ENCODE results near the gene CNKSR1. TPM values are rescaled to one million over a fixed set of nuclear protein-coding genes. Genes with fewer than 3 reads are reported as not detected.

CNKSR1 gene
- total and polyA plus RNA-seq, 2 of the 4 experiments (the other 2 are of a cell fraction), result 0.43 TPM; not detected in 1

DNA sequence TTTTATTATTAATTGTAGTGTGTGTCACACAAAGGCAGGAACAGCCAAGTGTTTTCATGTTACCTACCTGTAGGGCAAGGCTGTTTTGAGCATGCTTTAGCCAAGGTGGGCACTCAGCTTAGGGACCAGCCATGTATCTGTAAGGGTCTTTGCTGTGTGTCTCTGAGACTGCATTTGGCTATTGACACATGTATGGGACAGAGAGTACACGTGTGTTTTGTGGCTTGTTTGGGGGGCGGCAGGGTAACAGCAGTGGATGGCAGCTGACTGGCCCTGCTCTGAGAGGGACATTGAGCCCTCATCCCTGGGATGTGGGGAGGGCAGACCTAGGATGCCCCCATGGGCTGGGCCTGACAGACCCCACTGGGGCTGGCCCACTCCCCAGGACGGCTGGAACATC lies 20.0 kb downstream of the CNKSR1 start:
- Histone ChIP-seq H2BK5ac (ENCODE audit: low read depth, low read length, poor library complexity, severe bottlenecking) (no peak overlapping the region), H3K27me3 (ENCODE audit: control insufficient read depth, insufficient read depth, low read length) (peaks cover 40% of the 10 kb centered on the region), H3K4ac (ENCODE audit: low read depth, low read length) (no peak overlapping the region), H4K5ac (ENCODE audit: low read depth, low read length) (no peak overlapping the region), H2BK120ac (ENCODE audit: low read depth, low read length) (no peak overlapping the region), H3K56ac (ENCODE audit: extremely low read depth, insufficient read depth, low read length) (no peak overlapping the region), H4K8ac (ENCODE audit: low read depth in 2 of 2, low read length in 2 of 2) (no peak overlapping the region), H3K27ac (ENCODE audit: insufficient read depth, low read length) (no peak overlapping the region), H2BK20ac (ENCODE audit: low read depth, low read length) (no peak overlapping the region), H3K23ac (ENCODE audit: low read depth, low read length) (no peak overlapping the region), H2BK15ac (ENCODE audit: low read depth, low read length) (no peak overlapping the region), H4K91ac (ENCODE audit: insufficient read depth, low read depth, low read length) (no peak overlapping the region), H3K9me3 (ENCODE audit: control insufficient read depth, insufficient read depth, low read length) (no peaks in the 10 kb centered on the region), H2AFZ (replicated peaks; ENCODE audit: low read length, poor library complexity) (no peak overlapping the region), H3K4me1 (ENCODE audit: control insufficient read depth, insufficient read depth, low read length) (no peaks in the 10 kb centered on the region), H2AK5ac (ENCODE audit: low read depth, low read length) (no peak overlapping the region), H2AK9ac (replicated peaks; ENCODE audit: low read depth, low read length, poor library complexity) (no peak overlapping the region), H3K14ac (replicated peaks; ENCODE audit: low read depth, low read length) (no peak overlapping the region), H3K4me2 (ENCODE audit: low read depth, low read length) (no peak overlapping the region), H3K18ac (ENCODE audit: low read depth, low read length) (no peak overlapping the region), H4K20me1 (ENCODE audit: insufficient read depth, low read length) (no peaks in the 10 kb centered on the region), H3K9ac (ENCODE audit: low read depth, low read length) (no peak overlapping the region), H3K79me1 (ENCODE audit: low read depth in 1 of 2, low read length in 2 of 2) (no peaks in the 10 kb centered on the region), H3K4me3 (ENCODE audit: insufficient read depth, low read depth, low read length) (no peak overlapping the region), H3K9me1 (ENCODE audit: insufficient read depth, low read length) (no peaks in the 10 kb centered on the region), H3K36me3 (ENCODE audit: control insufficient read depth, insufficient read depth, low read length) (no peaks in the 10 kb centered on the region)
- ChIA-PET CTCF (no interaction called here), POLR2A (ENCODE audit: unreplicated experiment) (no interaction called here)
- intact Hi-C loops (cut with micrococcal nuclease), result no loop called here
- ATAC-seq (ENCODE audit: low read depth), result no peak
- WGBS, 2 experiments (ENCODE audit: extremely low coverage in 2 of 2, insufficient read length in 1 of 2), result no CpG with 5 or more reads among the region's 3 CpGs
- dilution Hi-C loops (cut with HindIII; ENCODE audit: low sequenced_read_pairs, unreplicated experiment), result no loop called here
- TF ChIP-seq POLR2A (IDR thresholded peaks at IDR 0.05; ENCODE audit: low read depth, low read length) (no peak), NFE2L2 (IDR thresholded peaks at IDR 0.05; ENCODE audit: low read depth, low read length) (no peak), RAD21 (IDR thresholded peaks at IDR 0.05; ENCODE audit: low read length) (no peak), MAZ (IDR thresholded peaks at IDR 0.05; ENCODE audit: borderline replicate concordance, low read depth, low read length) (no peak), FOS (IDR thresholded peaks at IDR 0.05; ENCODE audit: low read depth, low read length) (no peak), BHLHE40 (IDR thresholded peaks at IDR 0.05; ENCODE audit: low read depth, low read length) (no peak), SMC3 (IDR thresholded peaks at IDR 0.05; ENCODE audit: low read depth, low read length) (no peak), RCOR1 (IDR thresholded peaks at IDR 0.05; ENCODE audit: insufficient replicate concordance, low read length) (no peak), MAFK (IDR thresholded peaks at IDR 0.05; ENCODE audit: low read depth, low read length) (no peak), MXI1 (IDR thresholded peaks at IDR 0.05; ENCODE audit: borderline replicate concordance, low read depth, low read length) (no peak), CHD1 (IDR thresholded peaks at IDR 0.05; ENCODE audit: low read depth, low read length) (no peak), CEBPB (IDR thresholded peaks at IDR 0.05; ENCODE audit: low read depth, low read length) (no peak), RFX5 (IDR thresholded peaks at IDR 0.05; ENCODE audit: low read depth, low read length) (no peak)
- TF ChIP-seq, protein P1, sequence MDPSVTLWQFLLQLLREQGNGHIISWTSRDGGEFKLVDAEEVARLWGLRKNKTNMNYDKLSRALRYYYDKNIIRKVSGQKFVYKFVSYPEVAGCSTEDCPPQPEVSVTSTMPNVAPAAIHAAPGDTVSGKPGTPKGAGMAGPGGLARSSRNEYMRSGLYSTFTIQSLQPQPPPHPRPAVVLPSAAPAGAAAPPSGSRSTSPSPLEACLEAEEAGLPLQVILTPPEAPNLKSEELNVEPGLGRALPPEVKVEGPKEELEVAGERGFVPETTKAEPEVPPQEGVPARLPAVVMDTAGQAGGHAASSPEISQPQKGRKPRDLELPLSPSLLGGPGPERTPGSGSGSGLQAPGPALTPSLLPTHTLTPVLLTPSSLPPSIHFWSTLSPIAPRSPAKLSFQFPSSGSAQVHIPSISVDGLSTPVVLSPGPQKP (IDR thresholded peaks at IDR 0.05; ENCODE audit: borderline replicate concordance, low read depth, low read length), result no peak
- TF ChIP-seq, protein P2, sequence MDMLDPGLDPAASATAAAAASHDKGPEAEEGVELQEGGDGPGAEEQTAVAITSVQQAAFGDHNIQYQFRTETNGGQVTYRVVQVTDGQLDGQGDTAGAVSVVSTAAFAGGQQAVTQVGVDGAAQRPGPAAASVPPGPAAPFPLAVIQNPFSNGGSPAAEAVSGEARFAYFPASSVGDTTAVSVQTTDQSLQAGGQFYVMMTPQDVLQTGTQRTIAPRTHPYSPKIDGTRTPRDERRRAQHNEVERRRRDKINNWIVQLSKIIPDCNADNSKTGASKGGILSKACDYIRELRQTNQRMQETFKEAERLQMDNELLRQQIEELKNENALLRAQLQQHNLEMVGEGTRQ (IDR thresholded peaks at IDR 0.05; ENCODE audit: low read depth, low read length), result no peak
- TF ChIP-seq, protein P3, sequence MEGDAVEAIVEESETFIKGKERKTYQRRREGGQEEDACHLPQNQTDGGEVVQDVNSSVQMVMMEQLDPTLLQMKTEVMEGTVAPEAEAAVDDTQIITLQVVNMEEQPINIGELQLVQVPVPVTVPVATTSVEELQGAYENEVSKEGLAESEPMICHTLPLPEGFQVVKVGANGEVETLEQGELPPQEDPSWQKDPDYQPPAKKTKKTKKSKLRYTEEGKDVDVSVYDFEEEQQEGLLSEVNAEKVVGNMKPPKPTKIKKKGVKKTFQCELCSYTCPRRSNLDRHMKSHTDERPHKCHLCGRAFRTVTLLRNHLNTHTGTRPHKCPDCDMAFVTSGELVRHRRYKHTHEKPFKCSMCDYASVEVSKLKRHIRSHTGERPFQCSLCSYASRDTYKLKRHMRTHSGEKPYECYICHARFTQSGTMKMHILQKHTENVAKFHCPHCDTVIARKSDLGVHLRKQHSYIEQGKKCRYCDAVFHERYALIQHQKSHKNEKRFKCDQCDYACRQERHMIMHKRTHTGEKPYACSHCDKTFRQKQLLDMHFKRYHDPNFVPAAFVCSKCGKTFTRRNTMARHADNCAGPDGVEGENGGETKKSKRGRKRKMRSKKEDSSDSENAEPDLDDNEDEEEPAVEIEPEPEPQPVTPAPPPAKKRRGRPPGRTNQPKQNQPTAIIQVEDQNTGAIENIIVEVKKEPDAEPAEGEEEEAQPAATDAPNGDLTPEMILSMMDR (conservative IDR thresholded peaks at IDR 0.05; ENCODE audit: low read depth, low read length), result no peak
- in situ Hi-C loops (cut with MboI; ENCODE audit: low sequenced_read_pairs), result no loop called here
- no peak for DNase-seq
- BruUV-seq (replicated peaks), result no TSS peak

Data from IMR-90 (cell line).